WTC11 (cell line): Measurements from ENCODE around the gene SFT2D2.

ENCODE experiments used
- CREB1 ChIP-seq: sonication (generic); formaldehyde crosslinking; IDR thresholded peaks from 2 replicates; pipeline ENCODE4 v1.8.0; 2023; ENCODE audit warnings: mild to moderate bottlenecking, missing genetic modification reagents
- CTCF ChIP-seq: fragments of 200-600 bp; IDR thresholded peaks from 2 replicates; pipeline ENCODE4 v1.8.0; 2022; ENCODE audit warnings: antibody characterized with exemption
- ELF4 ChIP-seq: sonication (generic); formaldehyde crosslinking; IDR thresholded peaks from 2 replicates; pipeline ENCODE4 v1.8.1; 2022; ENCODE audit warnings: low read depth, mild to moderate bottlenecking, moderate library complexity, missing genetic modification reagents
- GABPB1 ChIP-seq: sonication (generic); formaldehyde crosslinking; IDR thresholded peaks from 2 replicates; pipeline ENCODE4 v1.8.1; 2023; ENCODE audit warnings: mild to moderate bottlenecking, missing genetic modification reagents
- NR2C2 ChIP-seq: sonication (generic); formaldehyde crosslinking; IDR thresholded peaks from 2 replicates; pipeline ENCODE4 v1.8.0; 2022; ENCODE audit warnings: mild to moderate bottlenecking, missing genetic modification reagents
- NR3C1 ChIP-seq: sonication (generic); formaldehyde crosslinking; conservative IDR thresholded peaks from 2 replicates; pipeline ENCODE4 v1.8.1; 2023; ENCODE audit warnings: low read depth, mild to moderate bottlenecking, missing genetic modification reagents
- TF ChIP-seq, protein P1 (sequence below): sonication (generic); formaldehyde crosslinking; IDR thresholded peaks from 2 replicates; pipeline ENCODE4 v1.8.0; 2022; ENCODE audit warnings: mild to moderate bottlenecking, missing genetic modification reagents
- TF ChIP-seq, protein P2 (sequence below): sonication (generic); formaldehyde crosslinking; IDR thresholded peaks from 2 replicates; pipeline ENCODE4 v1.8.0; 2023; ENCODE audit warnings: mild to moderate bottlenecking, missing genetic modification reagents
- TF ChIP-seq, protein P3 (sequence below): sonication (generic); formaldehyde crosslinking; IDR thresholded peaks from 2 replicates; pipeline ENCODE4 v1.8.0; 2022; ENCODE audit warnings: mild to moderate bottlenecking, missing genetic modification reagents

- TF ChIP-seq CTCF, result no peak
- no peak for TF ChIP-seq NR2C2
- TF ChIP-seq CREB1, result no peak
- TF ChIP-seq, protein P1, sequence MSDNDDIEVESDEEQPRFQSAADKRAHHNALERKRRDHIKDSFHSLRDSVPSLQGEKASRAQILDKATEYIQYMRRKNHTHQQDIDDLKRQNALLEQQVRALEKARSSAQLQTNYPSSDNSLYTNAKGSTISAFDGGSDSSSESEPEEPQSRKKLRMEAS (CRISPR knock-in tag), result no peak
- TF ChIP-seq, protein P2, sequence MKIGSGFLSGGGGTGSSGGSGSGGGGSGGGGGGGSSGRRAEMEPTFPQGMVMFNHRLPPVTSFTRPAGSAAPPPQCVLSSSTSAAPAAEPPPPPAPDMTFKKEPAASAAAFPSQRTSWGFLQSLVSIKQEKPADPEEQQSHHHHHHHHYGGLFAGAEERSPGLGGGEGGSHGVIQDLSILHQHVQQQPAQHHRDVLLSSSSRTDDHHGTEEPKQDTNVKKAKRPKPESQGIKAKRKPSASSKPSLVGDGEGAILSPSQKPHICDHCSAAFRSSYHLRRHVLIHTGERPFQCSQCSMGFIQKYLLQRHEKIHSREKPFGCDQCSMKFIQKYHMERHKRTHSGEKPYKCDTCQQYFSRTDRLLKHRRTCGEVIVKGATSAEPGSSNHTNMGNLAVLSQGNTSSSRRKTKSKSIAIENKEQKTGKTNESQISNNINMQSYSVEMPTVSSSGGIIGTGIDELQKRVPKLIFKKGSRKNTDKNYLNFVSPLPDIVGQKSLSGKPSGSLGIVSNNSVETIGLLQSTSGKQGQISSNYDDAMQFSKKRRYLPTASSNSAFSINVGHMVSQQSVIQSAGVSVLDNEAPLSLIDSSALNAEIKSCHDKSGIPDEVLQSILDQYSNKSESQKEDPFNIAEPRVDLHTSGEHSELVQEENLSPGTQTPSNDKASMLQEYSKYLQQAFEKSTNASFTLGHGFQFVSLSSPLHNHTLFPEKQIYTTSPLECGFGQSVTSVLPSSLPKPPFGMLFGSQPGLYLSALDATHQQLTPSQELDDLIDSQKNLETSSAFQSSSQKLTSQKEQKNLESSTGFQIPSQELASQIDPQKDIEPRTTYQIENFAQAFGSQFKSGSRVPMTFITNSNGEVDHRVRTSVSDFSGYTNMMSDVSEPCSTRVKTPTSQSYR, result no peak
- no peak for TF ChIP-seq NR3C1 (CRISPR knock-in tag)
- no peak for TF ChIP-seq ELF4 (CRISPR knock-in tag)
- TF ChIP-seq, protein P3, sequence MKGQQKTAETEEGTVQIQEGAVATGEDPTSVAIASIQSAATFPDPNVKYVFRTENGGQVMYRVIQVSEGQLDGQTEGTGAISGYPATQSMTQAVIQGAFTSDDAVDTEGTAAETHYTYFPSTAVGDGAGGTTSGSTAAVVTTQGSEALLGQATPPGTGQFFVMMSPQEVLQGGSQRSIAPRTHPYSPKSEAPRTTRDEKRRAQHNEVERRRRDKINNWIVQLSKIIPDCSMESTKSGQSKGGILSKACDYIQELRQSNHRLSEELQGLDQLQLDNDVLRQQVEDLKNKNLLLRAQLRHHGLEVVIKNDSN (CRISPR knock-in tag), result no peak
- no peak for TF ChIP-seq GABPB1 (CRISPR knock-in tag)
Measured at GRCh38 chr1:168246506-168246905, 20.7 kb downstream of the SFT2D2 start.
